GM19025 (cell line): ENCODE results near the gene SLC39A13.
A peak's percentile ranks its signal among the peaks of the same experiment; 100 is the strongest.

Experiments used
- ATAC-seq: cut with Tn5 transposase; IDR thresholded peaks from one replicate; pipeline ENCODE4 v1.9.1; 2021; ENCODE audit warnings: mild to moderate bottlenecking, low read depth, moderate library complexity; ENCODE audit not compliant: unreplicated experiment

Gene SLC39A13

DNA sequence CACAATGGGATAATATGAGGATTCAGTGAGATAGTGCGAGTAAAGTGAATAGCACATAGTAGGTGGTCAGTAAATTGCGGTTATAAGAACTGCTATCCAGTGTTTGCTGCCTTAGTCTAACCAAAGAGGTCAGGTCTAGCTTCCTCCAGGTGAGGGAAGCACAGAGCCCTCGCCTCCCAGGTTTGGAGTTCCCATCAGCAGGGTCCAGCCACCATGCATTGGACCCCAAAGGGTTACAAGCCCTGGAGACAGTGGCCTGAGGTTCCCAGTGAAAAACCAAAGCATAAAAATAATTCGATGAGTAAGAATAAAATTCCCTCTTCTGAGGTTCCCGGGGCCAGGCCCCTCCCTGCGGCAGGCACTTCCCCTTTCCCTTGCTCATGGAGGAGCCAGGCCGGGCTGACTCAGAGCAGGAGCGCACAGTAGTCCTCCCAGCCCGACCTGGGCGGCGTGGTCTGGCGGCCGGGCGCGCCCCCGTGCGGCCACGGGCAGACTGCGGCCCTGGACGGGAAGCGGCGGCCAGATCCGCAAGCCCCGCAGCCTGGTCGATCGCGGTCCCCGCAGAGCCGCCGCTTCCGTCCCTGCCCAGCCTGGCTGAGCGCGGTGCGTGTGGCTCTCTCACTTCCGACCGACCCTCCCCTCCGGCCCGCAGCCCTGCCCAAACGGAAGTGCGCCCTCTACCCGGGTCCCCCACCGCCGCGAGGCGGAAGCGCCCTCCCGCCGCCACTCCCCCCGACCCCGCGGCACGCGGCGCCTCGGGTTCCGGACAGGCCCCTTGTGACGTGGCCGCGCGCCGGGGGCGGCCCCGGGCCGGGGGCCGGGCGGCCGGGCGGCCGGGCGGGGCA is at the start of gene SLC39A13:
Gene SLC39A13 (plus strand): TSS at position 845 of the 845 bp plus-strand sequence. CDS start 1,505 bp downstream, outside the sequence.
- peak; percentile 85 for ATAC-seq

DNA sequence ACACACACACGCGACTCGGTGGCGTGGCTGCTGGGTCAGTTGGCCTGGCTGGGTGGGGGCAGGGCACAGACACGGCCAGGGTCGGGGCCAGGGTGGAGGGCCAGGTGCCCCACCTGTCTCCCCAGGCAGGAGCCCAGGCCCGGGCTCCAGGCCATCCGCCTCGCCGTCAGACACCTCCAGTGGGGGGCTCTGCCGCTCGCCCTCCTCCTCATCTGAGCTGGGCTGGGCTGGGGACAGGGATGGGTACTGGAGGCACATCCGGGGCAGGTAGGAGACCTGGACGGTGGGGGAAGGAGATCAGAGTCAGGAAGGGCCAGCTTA is 49.7 kb upstream of the SLC39A13 start:
- no peak for ATAC-seq

DNA sequence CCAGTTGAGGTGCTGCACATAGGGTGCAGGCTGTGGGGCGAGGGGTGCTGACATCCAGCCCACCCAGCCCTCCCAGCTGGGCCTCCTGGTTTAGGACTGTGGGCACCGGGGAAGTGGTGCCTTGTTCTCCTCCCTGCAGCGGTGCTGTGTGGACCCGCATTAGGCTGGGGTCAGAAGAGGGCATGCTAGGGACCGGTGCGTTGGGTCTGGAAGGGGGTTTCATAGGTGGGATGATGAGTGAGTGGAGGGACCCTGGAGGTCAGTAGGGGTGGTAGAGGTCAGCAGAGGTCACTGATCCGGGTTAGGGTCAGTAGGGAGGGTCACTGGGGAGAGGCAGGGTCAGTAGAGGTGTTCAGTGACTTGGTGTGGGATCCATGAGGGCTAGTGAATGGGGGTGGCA is 49.2 kb upstream of the SLC39A13 start:
- no peak for ATAC-seq

DNA sequence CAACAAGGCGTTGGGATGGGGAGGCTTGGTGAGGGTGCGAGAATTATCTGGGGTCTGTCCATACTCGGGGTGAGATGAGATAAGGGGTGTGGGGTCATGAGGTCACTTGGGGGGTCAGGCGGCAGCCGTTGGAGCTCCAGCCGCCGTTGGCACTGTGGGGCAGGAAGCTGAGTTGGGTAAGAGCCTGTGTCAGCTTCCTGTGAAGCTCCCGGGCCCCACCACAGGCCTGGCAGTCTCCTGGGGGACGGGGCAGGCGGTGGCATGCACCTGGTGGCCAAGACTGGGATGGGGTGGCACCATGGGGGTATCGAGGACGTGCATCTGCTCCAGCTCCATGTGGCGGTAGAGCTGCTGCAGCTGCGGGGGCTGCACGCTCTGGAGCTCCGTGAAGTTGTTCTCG is 48.8 kb upstream of the SLC39A13 start:
- no peak for ATAC-seq

DNA sequence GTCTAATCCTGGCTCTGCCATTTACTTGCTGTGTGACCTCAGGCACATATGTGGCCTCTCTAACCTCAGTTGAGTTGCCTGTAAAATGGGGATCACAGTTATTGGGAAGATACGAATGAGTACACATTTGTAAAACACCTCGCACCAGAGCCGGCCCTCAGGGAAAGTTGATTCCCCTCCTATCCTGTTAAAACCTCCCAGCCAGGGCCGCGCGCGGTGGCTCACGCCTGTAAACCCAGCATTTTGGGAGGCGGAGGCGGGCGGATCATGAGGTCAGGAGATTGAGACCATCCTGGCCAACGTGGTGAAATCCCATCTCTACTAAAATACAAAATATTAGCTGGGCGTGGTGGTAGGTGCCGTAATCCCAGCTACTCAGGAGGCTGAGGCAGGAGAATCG is 48.0 kb upstream of the SLC39A13 start:
- ATAC-seq, result no peak

DNA sequence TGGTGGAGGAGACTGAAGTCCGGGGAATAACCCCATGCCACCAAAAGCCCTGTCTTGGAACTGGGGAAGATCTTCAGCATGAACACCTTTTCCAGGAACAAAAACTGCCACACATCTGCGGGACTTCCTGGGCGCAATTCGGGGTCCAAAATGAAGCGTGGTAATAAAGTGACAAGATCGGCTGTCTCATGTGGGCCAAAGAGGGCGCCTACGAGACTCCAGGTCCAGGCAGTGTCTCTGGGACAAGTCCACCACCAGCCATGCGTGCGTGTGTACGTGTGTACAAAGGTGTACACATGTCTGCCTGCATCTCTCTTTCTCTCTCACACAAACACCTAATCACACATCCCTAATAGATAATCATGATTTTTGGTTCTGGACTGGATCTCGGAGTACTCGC is 47.0 kb upstream of the SLC39A13 start:
- no peak for ATAC-seq

DNA sequence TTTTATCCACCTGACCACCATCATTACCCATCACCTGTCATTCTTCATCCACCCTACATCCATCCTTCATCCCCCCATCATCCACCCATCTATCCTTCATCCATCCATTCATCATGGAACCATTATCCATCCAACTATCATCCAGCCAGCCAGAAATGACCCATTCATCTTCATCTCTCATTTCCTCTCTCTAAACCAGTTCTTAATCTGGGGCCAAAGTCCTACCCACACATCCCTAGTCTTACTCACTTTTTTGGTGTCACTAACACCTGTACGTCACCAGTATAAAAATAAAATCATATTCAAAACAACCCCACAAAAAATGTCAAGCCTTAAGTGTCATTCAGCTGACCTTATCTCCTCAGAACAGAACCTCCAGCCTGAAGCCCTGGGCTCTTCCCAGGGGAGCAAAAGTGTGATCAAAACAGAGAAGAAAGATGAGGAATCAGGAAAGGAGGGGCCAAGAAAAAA is 42.3 kb upstream of the SLC39A13 start:
- ATAC-seq, result no peak

DNA sequence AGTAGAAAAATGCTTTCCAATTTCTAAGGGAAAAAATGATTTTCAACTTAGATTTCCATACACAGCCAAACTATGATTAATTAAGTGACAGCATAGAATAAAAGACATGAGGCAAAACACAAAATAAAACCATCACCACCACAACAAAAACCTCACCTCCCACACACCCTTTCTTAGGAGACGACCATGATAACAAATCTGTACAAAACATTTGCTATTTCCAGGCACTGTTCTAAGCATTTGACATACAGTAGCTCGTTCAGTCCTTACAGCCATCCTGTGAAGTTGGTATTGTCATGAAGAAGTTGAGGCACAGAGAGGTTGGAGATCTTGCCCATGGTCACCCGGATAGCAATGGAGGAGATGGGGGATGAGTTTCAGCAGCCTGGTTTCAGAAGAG is 38.7 kb upstream of the SLC39A13 start:
- ATAC-seq, result no peak

DNA sequence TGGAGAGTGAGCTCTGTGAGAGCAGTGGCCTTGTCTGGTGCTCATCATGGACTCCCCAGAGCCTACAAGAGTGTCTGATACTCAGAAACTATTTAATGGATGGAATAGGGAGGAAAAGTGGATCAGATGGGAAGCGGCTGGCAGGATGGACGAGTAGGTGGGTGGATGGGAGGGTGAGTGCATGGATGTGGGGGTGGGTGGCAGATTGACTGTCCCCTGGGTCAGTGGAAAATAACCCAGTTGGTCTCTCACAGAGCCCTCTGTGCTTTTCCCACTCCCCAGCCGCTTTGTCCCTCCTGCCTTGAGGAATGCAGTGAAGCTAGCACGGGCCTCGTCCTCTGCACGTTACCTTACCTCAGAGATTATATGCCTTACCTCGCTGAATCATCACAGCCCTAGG is 36.0 kb upstream of the SLC39A13 start:
- no peak for ATAC-seq

DNA sequence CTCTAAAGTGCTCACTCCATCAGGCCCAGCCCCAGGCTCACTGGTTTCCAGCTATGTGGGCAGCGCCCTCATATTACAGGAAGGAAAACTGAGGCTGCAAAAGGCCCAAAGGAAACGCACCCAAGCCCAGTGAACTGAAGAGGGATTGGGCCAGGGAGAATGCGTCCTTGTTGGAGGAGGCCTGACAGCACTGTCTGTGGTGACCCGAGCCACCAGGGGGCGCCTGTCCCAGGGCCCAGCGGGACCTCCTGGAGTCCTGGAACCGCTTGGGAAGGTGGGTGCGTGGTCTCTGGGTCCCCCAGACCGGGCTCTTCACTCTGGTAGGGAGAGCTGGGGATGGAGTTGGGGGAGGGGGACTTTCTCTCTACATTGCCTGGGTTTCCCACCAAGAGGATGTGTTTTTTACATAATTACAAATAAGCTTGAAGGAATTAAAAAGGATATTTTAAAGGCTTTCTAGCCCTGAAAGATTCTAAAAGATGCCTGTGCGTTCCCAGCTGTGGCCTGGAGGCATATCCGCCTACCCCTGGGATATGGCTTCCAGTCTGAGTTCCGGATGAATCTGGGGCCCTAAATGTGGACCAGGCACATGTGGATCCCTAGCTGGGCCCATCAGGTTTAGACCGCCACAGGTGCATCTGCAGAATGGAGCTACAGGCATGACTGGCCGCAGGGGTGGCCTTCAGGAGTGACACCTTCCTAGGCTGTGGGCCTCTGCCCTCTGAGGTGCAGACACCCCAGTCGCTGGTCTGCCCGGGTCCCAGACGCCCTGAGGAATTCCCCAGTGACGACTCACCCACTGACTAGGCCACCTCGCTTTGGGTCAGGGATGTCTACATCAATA is 34.3 kb upstream of the SLC39A13 start:
- ATAC-seq, result no peak

DNA sequence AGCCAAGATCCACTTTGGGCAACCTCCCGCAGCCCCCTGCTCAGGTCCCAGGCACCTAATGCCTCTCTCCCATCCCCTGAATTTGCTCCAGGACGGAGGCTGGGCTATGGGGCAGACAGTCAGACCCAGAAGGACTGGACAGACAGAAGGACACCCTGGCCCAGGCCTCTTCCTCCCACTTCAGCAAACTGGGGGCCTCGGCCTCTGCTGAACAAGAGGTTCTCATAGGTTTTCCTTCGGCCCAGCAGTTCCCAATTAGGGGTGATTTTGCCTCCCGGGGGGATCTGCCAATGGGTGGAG is 33.7 kb upstream of the SLC39A13 start:
- ATAC-seq, result no peak

DNA sequence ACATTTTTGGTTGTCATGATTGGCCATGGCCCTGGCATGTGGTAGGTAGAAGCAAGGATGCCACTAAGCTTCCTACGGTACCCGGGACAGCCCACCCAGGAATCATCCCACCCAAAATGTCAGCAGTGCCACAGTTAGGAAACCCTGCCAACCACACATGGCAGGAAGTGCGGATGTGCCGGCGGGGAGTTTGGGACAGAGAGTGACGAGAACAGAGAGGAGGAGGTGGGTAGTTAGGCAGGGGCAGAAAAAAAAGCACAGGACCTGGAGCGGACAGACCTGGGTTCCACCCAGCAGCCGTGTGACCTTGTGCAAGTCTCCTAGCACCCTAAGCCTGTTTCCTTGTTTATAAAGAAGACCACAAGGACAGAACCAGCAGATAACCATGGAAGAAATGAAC is 33.4 kb upstream of the SLC39A13 start:
- no peak for ATAC-seq

DNA sequence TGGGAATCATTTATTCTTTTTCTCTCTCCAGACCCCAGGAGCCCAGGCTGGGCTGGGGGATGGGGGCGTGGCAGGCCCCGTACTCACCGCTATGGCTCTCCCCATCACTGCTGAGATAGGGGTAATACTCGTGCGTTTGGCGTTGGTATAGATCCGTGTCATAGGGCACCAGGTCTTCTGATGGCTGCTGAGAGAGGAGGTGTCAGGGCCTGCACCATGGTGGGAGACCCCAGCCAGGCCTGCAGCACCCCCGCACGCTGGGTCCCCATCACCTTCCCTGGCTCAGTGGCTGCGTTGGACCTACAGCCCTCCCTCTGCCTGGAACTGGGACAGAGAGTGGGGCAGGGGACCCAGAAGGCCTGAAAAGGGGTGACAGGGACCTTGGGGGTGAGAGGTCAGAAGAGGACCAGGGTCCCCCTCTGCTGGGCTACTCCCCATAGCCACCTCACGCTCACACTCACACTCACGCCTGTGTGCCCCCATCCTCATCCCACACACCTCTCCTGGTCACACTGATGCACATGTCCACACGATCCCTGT is 32.8 kb upstream of the SLC39A13 start:
- ATAC-seq, result no peak

DNA sequence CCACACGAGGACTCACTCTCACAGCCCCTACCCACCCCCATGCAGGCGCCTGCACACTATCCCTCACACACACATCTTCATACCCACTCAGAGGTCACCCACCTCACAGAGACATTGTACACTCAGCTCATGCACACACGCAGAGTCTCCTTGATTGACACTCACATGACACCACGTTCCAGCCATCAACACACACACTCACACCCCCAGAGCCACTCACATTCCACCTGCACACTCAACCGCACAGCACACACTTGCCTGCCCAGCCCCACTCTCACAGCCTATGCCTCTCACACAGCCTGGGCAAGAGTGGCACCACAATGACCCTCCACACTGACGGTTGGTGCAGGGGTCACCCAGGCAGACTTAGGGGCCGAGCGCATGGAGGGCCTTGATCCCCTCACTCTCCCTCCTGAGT is 32.3 kb upstream of the SLC39A13 start:
- no peak for ATAC-seq

DNA sequence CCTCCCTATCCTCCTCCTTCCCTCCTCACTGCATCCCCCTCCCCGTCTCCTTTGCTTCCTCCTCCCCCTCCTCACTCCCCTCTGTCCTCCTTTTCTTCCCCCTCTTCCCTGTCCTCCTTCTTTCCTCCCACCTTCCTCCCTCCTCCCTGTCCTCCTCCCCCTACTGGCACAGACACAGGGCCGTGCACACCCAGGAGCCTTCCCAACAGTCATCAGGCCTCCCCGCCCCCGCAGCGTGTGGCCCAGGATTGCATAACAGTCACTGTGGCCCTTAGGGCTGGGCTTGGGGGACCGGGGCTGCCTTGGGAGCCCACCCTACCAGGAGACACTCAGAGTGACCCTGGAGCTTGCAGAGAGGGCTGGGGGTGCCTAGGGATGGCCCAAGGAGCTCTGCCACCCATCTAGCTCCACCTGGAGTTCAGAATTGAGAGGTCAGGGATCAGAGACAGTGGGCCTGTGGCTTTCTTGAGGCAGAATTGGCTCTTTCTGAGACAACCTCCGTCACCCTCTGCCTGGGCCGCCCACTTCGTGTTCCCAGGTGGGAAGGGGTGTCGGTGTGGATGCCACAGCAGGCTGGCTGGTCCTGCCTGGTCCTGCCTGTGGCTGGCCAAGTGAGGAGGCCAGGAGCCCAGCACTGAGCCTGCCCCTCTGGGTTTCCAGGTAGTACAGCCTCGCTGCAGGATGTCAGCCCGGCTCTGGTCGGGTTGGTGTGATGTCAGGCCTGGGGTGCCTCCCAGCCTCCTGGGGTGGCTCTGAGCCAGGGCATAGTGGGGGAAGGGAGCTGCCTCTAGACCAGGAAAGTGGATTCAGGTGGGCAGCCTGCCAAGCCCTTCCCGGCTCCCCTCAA is 31.6 kb upstream of the SLC39A13 start:
- ATAC-seq, result peak; percentile 35

DNA sequence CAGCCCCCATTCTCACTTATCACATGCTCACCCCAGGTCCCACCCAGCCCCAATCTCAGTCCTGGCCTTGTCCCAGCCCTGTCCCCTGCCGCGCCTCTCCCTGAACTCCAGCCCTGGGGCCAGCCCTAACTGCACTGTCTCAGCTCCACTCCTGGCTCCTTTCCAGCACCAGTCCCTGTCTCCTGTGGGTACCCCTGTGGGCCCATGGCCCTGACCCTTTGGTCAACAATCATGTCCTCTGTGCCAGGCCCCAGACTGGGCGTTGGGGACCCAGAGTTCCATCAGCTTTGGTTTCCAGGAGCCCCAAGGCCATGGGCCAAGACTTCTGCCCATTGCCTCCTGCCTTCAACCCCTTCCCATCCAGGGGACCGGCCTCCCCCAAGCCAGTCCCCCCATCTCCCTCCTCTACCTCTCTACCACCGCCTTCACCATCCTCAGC is 30.8 kb upstream of the SLC39A13 start:
- ATAC-seq, result no peak

DNA sequence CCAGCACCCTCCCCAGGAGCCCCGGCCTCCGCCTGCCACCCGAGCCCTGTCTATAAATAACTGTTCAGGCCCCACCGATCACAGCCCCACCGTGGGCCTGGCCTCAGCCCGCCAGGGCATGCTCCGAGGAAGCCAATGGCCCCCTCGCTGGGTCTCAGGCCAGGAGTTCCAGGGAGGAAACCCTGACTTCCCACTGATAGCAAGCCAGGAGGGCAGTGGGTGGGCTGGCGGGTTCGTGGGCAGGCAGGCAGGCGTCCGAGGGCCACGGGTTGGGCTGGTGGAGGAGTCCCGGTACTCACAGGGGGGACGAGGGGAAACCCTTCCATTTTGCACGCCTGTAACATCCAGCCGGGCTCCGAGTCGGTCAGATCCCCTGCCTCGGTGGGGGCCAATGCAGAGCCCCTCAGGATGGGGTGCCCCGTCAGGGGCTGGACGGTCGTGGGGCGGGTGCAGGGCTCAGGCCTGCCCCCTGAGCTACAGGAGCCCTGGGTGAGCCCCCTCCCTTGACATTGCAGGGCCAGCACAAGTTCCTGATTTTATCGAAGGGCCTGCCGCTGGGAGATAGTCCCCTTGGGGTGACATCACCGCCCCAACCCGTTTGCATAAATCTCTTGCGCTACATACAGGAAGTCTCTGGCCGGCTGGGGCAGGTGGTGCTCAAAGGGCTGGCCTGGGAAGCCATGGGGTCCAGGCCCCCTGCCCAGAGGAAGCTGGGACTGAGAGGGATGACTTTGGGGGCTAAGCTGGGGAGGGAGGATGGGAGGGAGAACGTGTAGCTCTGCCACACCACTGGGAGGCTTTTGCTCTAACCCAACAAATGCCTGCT is 30.2 kb upstream of the SLC39A13 start, which contains the start of gene SPI1:
Gene SPI1 (minus strand): TSS at position 538 of the 826 bp plus-strand sequence. CDS start 194 bp downstream, at position 344.
- ATAC-seq, result peak; percentile 75

DNA sequence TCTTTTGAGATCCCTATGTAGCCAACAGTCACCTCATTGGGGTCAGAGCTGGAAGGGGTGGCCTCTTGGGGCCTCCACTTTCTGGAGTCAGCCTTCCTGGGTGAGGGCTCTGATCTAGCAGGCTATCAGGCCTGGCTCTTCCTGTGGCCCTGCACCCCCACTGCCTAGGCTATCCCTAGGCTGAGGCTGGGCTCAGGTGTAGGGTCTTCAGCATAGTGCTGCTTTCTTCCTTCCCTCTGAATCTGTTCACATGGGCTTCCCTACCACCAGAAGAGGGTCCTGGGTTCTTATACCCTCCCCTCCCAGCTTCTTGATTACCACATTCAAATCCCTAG is 29.6 kb upstream of the SLC39A13 start:
- ATAC-seq, result peak; percentile 9

DNA sequence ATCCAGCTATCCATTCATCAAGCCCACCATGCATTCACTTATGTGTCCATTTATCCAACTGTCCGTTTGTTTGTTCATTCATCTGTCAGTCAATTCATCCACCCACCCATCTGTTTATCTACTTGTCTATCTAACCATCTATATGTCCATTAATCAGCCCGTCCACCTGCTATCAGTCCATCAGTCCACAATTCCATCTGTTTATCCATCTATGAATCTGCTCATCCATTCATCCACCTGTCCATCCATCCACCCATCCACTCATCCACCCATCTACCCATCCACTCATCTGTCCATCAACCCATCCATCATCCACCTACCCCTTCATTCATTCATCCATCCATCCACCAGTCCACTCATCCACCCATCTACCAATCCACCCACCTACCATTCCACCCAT is 29.1 kb upstream of the SLC39A13 start:
- ATAC-seq, result no peak

DNA sequence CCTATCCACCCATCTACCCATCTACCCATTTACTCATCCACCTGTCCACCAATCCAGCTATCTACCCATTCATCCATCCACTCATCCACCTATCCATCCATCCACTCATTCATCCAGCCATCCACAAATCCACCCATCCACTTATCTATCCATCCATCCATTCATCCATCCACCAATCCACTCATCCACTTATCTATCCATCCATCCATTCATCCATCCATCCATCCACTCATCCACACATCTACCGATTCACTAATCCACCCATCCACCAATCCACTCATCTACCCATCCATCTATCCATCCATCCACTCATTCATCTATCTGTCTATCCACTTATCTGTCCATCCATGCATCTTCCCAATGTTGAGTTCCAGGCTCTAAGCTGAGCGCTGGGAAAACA is 28.3 kb upstream of the SLC39A13 start:
- no peak for ATAC-seq
